GM12892 (cell line): ENCODE data around the gene TPRG1.

Experiments used
- POLR2A ChIP-seq: IDR thresholded peaks from 2 replicates; pipeline ENCODE4 v1.6.1; 2011; ENCODE audit warnings: low read depth, low read length, control low read depth
- POLR2AphosphoS5 ChIP-seq: IDR thresholded peaks from 2 replicates; pipeline ENCODE4 v1.6.1; 2011; ENCODE audit warnings: low read depth, low read length, control low read depth

GRCh38 chr3:189258261-189258660, 86.5 kb downstream of the TPRG1 start:
- TF ChIP-seq POLR2A (no peak), POLR2AphosphoS5 (no peak)
